ENCODE measurements around the gene CFAP65. TPM values are rescaled to one million over a fixed set of nuclear protein-coding genes. Genes with fewer than 3 reads are reported as not detected.

The CFAP65 gene
- total RNA-seq, 2 donors from 2014 or later, result 4.4 TPM; not detected in 1

DNA sequence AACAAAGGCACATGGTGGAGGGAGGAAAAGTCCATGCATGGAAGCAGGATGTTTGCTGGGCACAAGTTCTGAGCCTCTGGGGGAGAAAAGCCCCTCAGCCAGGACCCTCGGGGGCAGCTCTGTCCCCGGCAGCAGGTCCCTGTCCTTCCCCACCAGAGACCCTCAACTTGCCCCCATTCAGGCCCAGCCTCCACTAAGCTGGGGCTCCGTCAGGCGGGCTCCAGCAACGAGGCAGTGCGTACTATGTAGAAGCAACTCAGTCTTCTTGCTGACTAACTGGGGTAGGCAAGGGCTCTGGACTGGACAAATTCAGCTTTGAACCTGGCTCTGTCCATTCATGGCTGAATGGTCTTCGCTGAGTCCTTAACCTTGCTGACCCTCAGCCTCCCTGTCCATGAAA is 23.0 kb downstream of the CFAP65 start:
- WGBS, result 87% methylated on average over 7 of the region's 7 CpGs
- intact Hi-C loops (cut with DNase I), result no loop called here
- no peaks in the 10 kb centered on the region for H3K4me1 ChIP-seq (replicated peaks)
- H3K27ac ChIP-seq, result no peak overlapping the region
- H3K9me3 ChIP-seq, result no peaks in the 10 kb centered on the region
- TF ChIP-seq POLR2A (IDR thresholded peaks at IDR 0.05), result no peak
- DNase-seq (ENCODE audit: low spot score), result no peak
- H3K4me3 ChIP-seq, result no peak overlapping the region
- H3K36me3 ChIP-seq, result no peaks in the 10 kb centered on the region
- H3K27me3 ChIP-seq (replicated peaks; ENCODE audit: insufficient read depth), result no peaks in the 10 kb centered on the region

DNA sequence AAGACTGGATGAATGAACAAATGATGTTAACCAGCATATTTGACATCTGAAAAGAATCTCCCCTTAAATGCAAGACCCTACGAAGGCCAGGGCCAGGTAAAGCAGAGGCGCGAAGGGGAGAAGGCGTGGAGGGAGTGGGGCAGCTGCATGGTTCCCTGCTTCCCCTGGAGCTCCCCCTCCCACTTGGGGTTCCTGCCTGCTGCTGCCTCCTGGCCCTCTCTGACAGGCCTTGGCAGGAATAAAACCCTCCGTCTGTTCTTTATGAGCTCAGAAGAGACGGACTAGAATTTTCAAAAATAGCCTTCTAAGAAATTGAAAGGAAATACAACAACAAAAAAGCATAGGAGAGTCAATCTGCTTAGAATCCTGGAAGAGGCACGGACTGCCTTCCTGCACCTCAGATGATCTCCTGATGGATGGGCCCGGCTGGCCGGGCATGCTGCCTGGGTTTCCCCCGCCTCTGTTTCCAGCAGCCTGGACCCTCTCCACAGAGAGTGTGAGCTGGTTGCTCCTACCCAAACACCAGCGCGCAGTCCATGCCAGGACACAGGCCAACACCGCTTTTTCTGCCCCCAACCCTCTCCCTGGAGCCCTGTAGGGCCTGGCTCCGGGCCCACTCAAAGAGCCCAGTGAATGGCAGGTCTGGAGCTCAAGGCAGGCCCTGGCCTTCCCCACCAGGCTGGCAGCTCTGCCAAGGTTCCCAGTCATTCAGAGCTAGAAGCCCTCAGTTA is 23.9 kb downstream of the CFAP65 start:
- Histone ChIP-seq H3K36me3 (no peaks in the 10 kb centered on the region), H3K27ac (no peak overlapping the region), H3K9me3 (no peaks in the 10 kb centered on the region), H3K27me3 (replicated peaks; ENCODE audit: insufficient read depth) (no peaks in the 10 kb centered on the region), H3K4me1 (replicated peaks) (no peaks in the 10 kb centered on the region), H3K4me3 (no peak overlapping the region)
- WGBS, result 49% methylated on average over 14 of the region's 14 CpGs
- intact Hi-C loops (cut with DNase I), result no loop called here
- no peak for DNase-seq (ENCODE audit: low spot score)
- TF ChIP-seq CTCF (IDR thresholded peaks at IDR 0.05) (no peak), POLR2AphosphoS5 (IDR thresholded peaks at IDR 0.05) (no peak), POLR2A (IDR thresholded peaks at IDR 0.05) (no peak)

DNA sequence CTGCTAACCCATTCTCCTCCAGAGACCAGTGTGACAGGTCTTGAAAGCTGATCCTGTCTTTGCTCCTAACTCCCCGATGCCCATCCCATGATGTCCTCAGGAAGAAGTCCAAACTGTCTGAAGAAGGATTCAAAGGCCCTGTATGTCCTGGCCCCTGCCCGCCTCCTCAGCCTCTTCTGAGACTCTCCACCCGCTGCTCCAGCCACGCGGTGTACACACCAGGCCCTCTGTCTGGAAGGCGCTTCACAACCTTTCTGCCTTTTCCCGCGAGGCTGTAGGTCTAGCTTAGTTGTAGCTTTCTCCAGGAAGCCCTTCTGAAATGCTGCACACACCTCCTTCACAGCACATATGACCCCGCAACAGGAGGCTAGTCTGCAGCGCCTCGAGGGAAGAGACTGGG is 24.6 kb downstream of the CFAP65 start:
- H3K4me1 ChIP-seq (replicated peaks), result no peaks in the 10 kb centered on the region
- intact Hi-C loops (cut with DNase I), result no loop called here
- no peaks in the 10 kb centered on the region for H3K27me3 ChIP-seq (replicated peaks; ENCODE audit: insufficient read depth)
- no peak overlapping the region for H3K27ac ChIP-seq
- TF ChIP-seq POLR2AphosphoS5 (IDR thresholded peaks at IDR 0.05) (no peak), CTCF (IDR thresholded peaks at IDR 0.05) (no peak), POLR2A (IDR thresholded peaks at IDR 0.05) (no peak)
- no peak for DNase-seq (ENCODE audit: low spot score)
- H3K36me3 ChIP-seq, result no peaks in the 10 kb centered on the region
- 91% methylated on average over 11 of the region's 11 CpGs for WGBS
- H3K4me3 ChIP-seq, result no peak overlapping the region
- H3K9me3 ChIP-seq, result no peaks in the 10 kb centered on the region

DNA sequence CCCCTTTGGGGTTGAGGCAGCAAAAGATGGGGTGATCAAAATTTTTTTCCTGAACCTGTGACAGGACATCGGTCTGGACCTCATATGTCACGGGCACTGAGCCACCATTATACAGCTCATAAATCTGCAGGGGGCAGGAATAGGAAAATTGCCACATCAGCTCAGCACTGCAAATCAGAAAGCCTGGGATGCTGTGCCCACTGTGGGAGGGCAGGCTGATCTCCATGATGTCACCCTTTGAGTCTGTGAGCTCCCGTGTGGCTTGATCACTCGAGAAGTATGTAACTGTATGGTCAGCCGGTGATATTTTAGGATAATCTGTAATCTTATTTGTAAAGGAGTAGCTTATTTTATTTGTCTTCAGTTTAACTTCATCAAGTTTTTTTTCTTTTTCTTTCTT is 30.4 kb downstream of the CFAP65 start:
- Histone ChIP-seq H3K4me1 (replicated peaks) (no peaks in the 10 kb centered on the region), H3K27me3 (replicated peaks; ENCODE audit: insufficient read depth) (no peaks in the 10 kb centered on the region), H3K36me3 (no peaks in the 10 kb centered on the region), H3K4me3 (no peak overlapping the region), H3K27ac (no peak overlapping the region), H3K9me3 (no peaks in the 10 kb centered on the region)
- intact Hi-C loops (cut with DNase I), result no loop called here
- 85% methylated on average over 5 of the region's 5 CpGs for WGBS
- TF ChIP-seq POLR2AphosphoS5 (IDR thresholded peaks at IDR 0.05), result no peak
- no peak for TF ChIP-seq CTCF (IDR thresholded peaks at IDR 0.05)
- no peak for TF ChIP-seq POLR2A (IDR thresholded peaks at IDR 0.05)
- DNase-seq (ENCODE audit: low spot score), result no peak

DNA sequence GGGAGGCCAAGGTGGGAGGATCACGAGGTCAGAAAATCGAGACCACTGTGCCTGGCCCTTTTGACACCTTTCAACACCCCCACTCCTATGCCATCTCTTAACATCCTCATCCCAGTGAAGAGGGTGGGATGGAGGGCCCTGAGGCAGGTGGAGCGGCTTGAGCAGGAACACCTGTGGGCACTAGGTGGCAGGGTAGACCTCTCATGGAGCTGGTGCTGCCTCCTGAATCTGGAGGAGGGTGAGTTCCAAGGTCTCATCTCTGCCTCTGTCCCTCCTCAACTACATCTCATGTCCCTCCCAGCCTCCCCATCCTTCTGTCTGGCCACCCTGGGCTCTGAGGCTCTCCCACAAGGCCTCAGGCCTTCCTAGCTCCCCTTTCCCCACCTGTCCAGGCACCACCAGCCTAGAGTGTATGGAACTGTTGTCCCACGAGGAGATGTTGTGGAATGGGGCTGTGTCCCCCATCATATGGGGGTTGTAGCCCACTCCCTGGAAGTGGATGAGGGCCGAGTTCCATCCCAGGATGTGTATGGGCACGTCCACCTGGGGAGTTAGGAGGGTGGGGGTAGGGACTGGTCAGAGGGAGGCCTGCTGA is 31.1 kb downstream of the CFAP65 start:
- H3K36me3 ChIP-seq, result no peaks in the 10 kb centered on the region
- no peaks in the 10 kb centered on the region for H3K4me1 ChIP-seq (replicated peaks)
- WGBS, result 47% methylated on average over 6 of the region's 6 CpGs
- H3K4me3 ChIP-seq, result no peak overlapping the region
- H3K27me3 ChIP-seq (replicated peaks; ENCODE audit: insufficient read depth), result no peaks in the 10 kb centered on the region
- H3K27ac ChIP-seq, result no peak overlapping the region
- intact Hi-C loops (cut with DNase I), result no loop called here
- no peak for DNase-seq (ENCODE audit: low spot score)
- TF ChIP-seq CTCF (IDR thresholded peaks at IDR 0.05), result peak in 2 of 4 experiments; percentile 32 to 58
- no peak for TF ChIP-seq POLR2AphosphoS5 (IDR thresholded peaks at IDR 0.05)
- no peaks in the 10 kb centered on the region for H3K9me3 ChIP-seq
